ENCODE data around the gene KCNH1.

KCNH1 gene

GRCh38 chr1:210792250-210793102 is 341.5 kb downstream of the KCNH1 start:
- ATAC-seq = no peak

DNA sequence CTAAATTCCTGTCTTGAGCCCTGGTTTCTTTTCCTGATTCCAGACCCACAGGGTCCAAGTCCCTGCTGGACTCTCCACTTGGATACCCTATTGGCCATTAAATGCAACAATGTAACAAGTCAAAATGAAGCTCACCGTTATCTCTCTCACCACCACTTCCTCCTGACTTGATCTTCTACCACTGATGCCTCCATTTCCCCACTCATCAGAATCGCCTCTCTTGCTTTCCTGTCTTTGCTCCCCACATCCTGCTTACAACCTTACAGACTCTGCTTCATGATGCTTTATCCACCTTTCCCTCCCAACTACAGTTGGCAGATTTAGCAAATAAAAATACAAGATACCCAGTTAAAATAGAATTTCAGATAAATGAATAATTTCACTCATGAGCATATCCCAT is 343.8 kb downstream of the KCNH1 start:
- ATAC-seq = no peak

- ATAC-seq = no peak
Observed at GRCh38 chr1:210787800-210788199, 346.1 kb downstream of the KCNH1 start.

DNA sequence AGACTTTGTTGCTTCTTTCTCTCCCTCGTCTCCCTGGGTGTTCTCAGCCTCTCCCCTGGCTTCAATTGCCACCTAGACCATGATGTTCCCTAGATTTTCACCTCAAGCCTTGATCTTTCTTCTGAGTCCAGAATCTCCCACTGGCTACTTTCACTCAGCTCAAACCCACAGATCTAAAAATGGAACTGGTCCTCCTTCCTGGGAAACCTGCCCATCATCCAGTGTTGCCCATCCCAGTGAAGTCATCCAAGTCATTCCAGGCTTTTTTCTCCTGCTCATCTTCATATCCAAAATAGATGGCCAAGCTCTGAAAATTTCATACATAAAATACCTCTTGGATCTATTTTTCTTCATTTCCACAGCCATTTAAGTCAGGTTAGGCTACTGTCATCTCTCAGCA is 347.4 kb downstream of the KCNH1 start:
- no peak for ATAC-seq

- ATAC-seq = no peak
Observed at GRCh38 chr1:210783925-210784324, 350.0 kb downstream of the KCNH1 start.

GRCh38 chr1:210781652-210782051 is 352.3 kb downstream of the KCNH1 start:
- ATAC-seq = no peak

DNA sequence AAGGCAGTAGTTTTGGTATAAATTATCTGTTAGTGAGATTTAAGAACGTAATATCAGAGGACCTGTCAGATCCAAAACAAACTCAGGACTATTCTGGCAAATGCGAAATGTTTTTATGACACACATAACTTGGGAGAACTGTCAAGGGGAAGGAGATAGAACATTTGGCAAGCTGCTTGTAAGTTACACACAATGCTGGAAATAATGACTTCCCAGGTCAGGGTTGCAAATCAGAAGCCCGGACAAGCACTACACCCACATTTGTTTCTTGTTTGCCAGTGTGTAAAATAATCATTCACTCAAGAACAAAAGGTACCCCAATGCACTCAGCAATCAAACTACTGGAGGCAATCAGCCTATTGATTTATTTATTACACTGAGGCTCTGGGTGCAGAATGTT is 354.7 kb downstream of the KCNH1 start:
- no peak for ATAC-seq

DNA sequence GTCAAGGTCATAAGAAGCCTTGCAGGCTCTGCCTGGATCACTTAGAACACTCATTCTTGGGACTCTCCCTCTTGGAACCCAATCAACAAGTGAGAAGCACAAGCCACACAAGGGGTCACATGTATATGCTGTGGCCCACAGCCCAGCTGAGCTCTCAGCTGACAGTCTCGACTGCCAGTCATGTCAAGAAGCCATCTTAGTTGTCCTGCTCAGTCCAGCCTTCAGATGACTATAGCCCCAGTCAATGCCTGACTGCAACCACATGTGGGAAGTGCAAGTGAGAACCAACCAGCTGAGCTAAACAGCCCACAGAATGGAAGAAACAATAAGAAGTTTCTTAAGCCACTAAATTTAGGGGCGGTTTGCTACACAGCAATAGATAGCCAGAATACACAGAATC is 356.0 kb downstream of the KCNH1 start:
- no peak for ATAC-seq

DNA sequence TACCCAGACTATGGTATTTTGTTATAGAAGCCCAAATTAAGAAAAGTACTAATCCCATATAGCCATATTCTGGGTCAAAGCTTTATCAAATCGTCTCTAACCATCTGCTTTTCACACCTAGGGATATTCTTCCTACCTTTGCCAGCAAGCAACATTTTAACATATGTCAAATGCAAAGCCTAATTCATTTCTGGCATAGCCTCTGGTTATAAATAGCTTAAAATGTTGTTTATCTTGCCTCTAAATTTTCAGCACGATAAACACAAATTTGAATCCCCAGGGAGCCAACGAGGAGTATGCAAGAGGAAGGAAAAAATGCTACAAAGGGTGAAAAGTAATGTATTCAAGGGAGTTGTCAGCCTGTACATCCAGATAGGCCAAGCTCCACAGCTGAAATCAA is 357.2 kb downstream of the KCNH1 start:
- no peak for ATAC-seq

- no peak for ATAC-seq
Observed at GRCh38 chr1:210775289-210775688, 358.7 kb downstream of the KCNH1 start.

DNA sequence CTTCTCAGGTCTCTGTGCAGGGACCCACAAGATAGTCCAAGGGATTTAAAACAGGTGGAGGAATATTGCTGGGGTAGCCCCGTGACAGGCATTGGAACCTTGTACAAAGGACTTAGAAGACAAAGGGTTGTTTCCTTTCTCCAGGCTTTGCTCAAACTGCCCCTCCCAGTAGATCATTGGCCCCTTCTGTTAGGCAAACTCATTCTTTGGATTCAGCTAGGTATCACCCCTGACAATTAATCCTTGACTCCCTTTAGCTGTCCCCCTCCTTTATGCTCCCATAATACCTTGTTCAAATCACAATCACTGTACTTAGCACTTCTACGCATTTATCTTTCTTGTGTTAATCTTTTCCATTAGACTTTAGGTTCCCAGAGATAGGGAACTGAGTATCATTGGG is 360.5 kb downstream of the KCNH1 start:
- ATAC-seq = no peak

DNA sequence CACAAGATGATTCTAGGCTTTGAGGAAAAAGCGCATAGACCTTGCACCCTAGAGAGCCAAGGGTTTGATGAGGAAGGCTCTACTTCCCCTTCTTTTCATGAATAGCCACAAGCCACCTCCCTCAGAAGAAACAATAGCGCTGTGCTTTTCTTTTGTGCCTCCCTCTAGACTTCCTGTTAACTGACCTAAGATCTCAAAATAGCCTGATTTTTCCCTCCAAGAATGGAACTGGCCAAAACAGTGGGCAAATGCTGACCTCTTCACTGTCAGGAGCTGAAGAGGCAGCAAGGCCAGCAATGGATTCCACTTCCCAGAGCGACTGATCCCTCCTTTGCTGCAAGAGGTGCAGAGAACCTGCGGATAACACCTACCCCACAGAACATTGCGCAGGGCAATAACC is 362.8 kb downstream of the KCNH1 start:
- no peak for ATAC-seq

DNA sequence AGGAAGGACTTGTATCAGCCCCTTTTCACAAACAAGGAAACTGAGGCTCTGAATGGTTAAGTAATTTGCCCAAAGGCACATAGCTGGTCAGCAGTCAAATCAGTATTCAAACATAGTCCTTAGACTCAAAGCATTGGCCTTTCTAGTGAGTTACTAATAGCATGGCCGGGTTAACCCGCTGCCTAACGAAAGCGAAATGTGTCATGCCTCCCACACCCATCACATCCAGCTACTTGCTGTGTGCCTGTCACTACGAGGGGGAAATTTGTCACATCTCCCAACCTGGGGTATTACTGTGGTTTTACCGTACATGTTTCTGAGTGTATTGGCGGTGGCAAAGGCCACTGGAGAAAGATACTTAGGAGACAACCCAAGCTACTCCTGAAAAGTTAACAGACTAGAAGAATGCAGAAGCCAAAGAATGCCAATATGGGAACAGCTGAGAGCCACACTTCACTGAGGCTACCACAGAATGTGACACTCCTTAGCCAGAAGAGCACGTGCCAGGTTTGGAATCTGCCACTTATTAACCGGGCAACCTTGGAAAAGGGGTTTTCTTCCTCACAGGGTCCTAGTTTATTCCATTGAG is 363.5 kb downstream of the KCNH1 start:
- ATAC-seq = no peak

- ATAC-seq = no peak
Observed at GRCh38 chr1:210769473-210769872, 364.5 kb downstream of the KCNH1 start.

GRCh38 chr1:210764536-210764935 is 369.4 kb downstream of the KCNH1 start:
- ATAC-seq = no peak

- ATAC-seq = no peak
Observed at GRCh38 chr1:210758761-210759160, 375.2 kb downstream of the KCNH1 start.

DNA sequence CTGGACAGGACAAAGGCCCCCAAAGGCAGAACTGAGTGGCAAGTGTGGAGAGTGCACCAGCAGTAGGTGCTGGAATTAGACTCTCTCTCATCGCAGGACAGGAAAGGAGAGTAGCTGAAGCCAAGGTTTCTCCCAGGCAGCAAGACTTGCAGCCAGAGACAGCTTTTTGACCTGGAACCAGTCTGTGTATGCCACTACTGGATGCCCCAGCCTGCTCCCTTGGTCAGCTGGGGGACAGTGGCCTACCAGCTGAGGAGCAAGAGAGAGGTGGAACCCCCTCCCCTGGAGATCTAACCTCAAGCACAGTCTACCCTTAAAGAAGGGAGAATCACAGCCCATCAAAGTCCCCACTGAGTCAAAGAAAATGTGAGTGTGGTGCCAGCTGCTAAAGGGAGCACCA is 375.7 kb downstream of the KCNH1 start:
- no peak for ATAC-seq

DNA sequence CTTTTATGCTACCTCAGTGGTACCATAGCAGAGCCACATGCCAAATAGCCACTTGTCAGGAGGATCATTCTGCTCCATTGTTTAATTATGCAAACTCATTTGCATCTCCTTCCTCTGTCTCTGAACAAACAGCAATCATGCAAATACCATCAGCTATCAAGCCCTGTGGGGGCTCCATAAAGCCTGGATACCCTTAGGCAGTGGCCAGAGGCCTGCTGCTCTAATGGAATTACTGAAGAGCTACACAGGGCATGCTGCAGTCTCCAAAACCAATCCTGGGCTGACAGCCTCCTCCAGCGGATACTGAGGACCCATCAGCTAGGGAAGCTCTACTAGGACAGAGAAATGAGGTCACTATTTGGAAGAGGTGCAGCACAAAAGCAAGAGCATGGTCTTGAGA is 376.3 kb downstream of the KCNH1 start:
- ATAC-seq = no peak

DNA sequence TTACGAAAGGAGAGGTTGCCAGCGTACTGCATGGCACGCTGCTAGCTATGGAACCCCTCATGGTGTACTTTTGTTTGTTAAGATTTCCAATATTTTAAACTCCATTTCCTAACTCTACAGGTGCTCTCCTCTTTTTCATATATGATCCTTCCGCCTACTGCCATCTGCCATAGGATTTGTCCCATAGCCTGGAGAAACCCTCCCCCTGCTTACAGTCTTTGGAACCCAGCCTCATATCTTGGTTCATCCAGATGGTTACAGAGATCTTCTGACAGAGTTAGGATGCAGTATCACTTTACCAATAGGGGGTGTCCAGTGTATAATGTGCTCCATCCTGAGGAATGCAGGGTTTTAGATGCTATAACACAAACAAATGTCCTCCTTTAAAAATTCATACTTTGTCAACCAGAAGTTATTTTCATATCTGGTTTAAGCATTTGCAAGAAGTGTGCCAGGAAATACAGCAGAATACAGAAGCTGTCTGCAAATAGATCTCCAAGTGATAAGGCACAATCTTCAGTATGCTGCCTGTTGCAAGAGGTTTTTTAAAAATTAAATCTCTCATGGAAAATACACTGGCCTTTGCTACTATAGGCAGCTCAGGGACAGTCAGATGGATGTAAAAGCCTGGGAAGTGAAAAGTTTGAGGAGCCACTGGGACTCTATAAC is 377.8 kb downstream of the KCNH1 start:
- no peak for ATAC-seq

- no peak for ATAC-seq
Observed at GRCh38 chr1:210754878-210755665, 378.9 kb downstream of the KCNH1 start.

DNA sequence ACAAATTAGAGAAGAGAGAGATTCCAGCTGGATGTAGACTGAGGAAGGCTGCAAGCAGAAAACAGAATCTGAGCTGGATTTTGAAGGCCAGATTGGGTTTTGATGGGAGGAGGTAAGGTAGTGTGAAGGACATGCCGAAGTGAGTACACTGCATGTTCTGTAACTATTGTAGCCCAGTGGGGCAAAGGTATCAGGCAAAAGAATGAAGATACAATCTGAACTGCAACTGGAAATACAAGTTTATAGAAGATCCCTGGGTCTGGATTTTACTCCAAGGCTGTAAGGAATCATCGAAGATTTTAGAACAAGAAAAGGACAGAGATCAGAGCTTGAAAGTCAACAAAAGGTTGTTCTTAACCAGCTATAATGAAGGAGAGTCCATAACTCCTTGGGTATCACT is 382.0 kb downstream of the KCNH1 start:
- no peak for ATAC-seq

DNA sequence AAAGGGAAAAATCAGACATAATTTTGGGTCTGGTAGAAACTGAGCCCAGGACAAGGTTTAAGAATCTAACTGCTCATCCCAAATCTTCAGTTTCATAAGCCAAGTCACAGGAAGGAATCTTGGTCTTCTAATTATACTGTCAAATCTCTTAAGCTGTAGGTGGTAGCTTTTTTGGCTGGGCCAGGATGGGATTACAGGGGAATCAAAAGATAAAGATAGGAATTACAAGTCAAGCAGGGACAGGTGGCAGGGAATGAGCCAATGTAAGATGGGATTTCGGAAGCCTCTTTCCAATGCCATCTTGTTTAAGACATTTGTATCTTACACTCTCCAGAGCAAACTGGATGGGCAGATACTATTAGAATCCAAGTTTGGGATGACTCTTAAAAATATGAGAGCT is 383.5 kb downstream of the KCNH1 start:
- no peak for ATAC-seq

- no peak for ATAC-seq
Observed at GRCh38 chr1:210748796-210749195, 385.2 kb downstream of the KCNH1 start.
